NCI-H1092 (cell line): Measurements from ENCODE around the gene TNFAIP8.

Experiments
- DNase-seq: peaks from one replicate; lab custom pipeline; 2025; lab: John Stamatoyannopoulos, UW

TNFAIP8 gene

GRCh38 chr5:119328753-119329602 lies 26.8 kb upstream of the TNFAIP8 start:
- DNase-seq: no peak

- DNase-seq: no peak
Observed at GRCh38 chr5:119329666-119330065, 26.2 kb upstream of the TNFAIP8 start.

- DNase-seq: no peak
Observed at GRCh38 chr5:119330367-119331183, 25.2 kb upstream of the TNFAIP8 start.

- no peak for DNase-seq
Observed at GRCh38 chr5:119331566-119332095, 24.2 kb upstream of the TNFAIP8 start.

- no peak for DNase-seq
Observed at GRCh38 chr5:119332208-119332607, 23.6 kb upstream of the TNFAIP8 start.

- DNase-seq: no peak
Observed at GRCh38 chr5:119332978-119333401, 22.8 kb upstream of the TNFAIP8 start.

GRCh38 chr5:119333421-119333851 lies 22.4 kb upstream of the TNFAIP8 start:
- no peak for DNase-seq

- no peak for DNase-seq
Observed at GRCh38 chr5:119335261-119335677, 20.6 kb upstream of the TNFAIP8 start.

GRCh38 chr5:119336262-119336661 lies 19.6 kb upstream of the TNFAIP8 start:
- DNase-seq: no peak

GRCh38 chr5:119336845-119337580 lies 18.8 kb upstream of the TNFAIP8 start:
- DNase-seq: no peak

- no peak for DNase-seq
Observed at GRCh38 chr5:119338326-119338946, 17.4 kb upstream of the TNFAIP8 start.

GRCh38 chr5:119339344-119339743 lies 16.5 kb upstream of the TNFAIP8 start:
- DNase-seq: no peak

- no peak for DNase-seq
Observed at GRCh38 chr5:119339965-119340364, 15.9 kb upstream of the TNFAIP8 start.

- no peak for DNase-seq
Observed at GRCh38 chr5:119340597-119341218, 15.1 kb upstream of the TNFAIP8 start.

GRCh38 chr5:119341452-119342349 lies 14.1 kb upstream of the TNFAIP8 start:
- DNase-seq: no peak

- no peak for DNase-seq
Observed at GRCh38 chr5:119342406-119342805, 13.4 kb upstream of the TNFAIP8 start.

- DNase-seq: no peak
Observed at GRCh38 chr5:119343052-119343451, 12.8 kb upstream of the TNFAIP8 start.

GRCh38 chr5:119343766-119344165 lies 12.1 kb upstream of the TNFAIP8 start:
- no peak for DNase-seq

GRCh38 chr5:119344231-119344630 lies 11.6 kb upstream of the TNFAIP8 start:
- no peak for DNase-seq

GRCh38 chr5:119345861-119346260 lies 10.0 kb upstream of the TNFAIP8 start:
- no peak for DNase-seq
